Tibial nerve (tissue), 3 donors: ENCODE data around the gene GAPDHS.

Experiments
- CTCF ChIP-seq, 5 experiments: fragments of 200-600 bp in 3 of 5; fragments of 450-650 bp in 2 of 5; sonication (generic) in 3 of 5; IDR thresholded peaks; one replicate each; pipeline ENCODE4 v1.5.1; 2016 to 2019; ENCODE audit warnings: antibody characterized with exemption in 5 of 5, mild to moderate bottlenecking in 3 of 5, moderate library complexity in 2 of 5
- POLR2A ChIP-seq, 2 donors: fragments of 450-650 bp; IDR thresholded peaks; one replicate each; pipeline ENCODE4 v1.6.1; 2017; ENCODE audit warnings: antibody characterized with exemption in 2 of 2, mild to moderate bottlenecking in 2 of 2, moderate library complexity in 2 of 2

- TF ChIP-seq CTCF (IDR thresholded peaks at IDR 0.05) (no peak), POLR2A (IDR thresholded peaks at IDR 0.05) (no peak)
Observed at GRCh38 chr19:35525873-35526272, 7.4 kb upstream of the GAPDHS start.
